DMS79 (cell line): Measurements from ENCODE around the gene POU2F2.
"Not testable (repeated sequence)": the region's sequence is repeated elsewhere in the genome, so short reads cannot be mapped to it uniquely, and the experiment has no call there.

Experiments
- DNase-seq: peaks from one replicate; lab custom pipeline; 2025; lab: John Stamatoyannopoulos, UW

POU2F2 gene

DNA sequence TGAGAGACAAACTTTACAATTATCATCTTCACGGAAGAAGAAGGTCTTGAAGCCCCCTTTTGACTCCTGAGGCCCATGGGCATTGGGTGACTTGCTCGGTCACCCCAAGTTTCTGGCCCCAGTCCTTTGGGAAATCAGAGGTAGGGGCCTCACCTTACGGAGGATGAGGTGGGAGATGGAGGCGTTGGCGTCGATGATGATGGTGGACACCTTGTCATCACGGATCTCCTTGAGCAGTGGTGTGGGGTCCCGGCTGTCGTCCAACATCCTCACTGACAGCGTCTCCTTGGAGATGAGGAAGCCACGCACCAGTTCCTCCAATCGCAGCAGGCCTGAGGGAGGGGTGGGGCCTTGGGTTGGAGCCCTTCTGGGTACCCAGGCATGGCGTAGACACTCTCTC lies 73.0 kb downstream of the POU2F2 start:
- DNase-seq, result no peak

DNA sequence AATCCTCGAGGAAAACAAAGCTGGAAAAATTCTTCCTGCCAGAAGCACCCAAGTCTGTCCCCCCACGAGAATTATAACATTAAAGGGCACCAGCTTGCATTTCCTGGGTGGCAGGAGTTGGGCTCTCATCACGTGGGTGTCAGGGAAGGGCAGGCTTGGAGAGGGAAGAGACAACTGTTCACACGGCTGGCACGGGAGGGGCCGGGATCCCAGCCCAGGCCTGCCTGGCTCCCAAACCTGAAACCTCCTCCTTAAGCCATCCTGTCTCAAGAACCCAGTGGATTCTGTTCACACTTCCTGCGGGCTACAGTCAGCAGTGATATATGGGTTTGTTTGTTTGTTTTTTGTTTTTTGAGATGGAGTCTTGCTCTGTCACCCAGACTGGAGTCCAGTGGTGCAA lies 74.4 kb downstream of the POU2F2 start:
- no peak for DNase-seq

DNA sequence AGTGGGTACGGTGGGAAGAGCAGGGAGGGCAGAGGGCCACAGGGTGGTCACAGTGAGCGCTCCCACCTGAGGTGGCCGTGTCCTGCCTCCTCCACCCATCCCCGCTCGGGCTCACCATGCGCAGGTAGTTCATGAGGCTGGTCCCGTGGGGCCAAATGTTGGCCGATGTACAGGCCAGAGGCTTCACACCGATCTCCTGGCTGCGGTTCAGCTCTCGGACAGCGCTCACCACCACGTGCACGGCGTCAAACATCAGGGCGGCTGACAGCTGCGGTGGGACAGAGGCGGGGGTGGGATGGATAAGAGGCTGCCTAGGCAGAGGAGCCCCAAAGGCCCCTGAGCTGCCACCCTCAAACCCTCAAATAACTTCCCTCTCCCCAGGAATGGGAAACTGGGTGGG lies 78.0 kb downstream of the POU2F2 start:
- DNase-seq, result no peak

DNA sequence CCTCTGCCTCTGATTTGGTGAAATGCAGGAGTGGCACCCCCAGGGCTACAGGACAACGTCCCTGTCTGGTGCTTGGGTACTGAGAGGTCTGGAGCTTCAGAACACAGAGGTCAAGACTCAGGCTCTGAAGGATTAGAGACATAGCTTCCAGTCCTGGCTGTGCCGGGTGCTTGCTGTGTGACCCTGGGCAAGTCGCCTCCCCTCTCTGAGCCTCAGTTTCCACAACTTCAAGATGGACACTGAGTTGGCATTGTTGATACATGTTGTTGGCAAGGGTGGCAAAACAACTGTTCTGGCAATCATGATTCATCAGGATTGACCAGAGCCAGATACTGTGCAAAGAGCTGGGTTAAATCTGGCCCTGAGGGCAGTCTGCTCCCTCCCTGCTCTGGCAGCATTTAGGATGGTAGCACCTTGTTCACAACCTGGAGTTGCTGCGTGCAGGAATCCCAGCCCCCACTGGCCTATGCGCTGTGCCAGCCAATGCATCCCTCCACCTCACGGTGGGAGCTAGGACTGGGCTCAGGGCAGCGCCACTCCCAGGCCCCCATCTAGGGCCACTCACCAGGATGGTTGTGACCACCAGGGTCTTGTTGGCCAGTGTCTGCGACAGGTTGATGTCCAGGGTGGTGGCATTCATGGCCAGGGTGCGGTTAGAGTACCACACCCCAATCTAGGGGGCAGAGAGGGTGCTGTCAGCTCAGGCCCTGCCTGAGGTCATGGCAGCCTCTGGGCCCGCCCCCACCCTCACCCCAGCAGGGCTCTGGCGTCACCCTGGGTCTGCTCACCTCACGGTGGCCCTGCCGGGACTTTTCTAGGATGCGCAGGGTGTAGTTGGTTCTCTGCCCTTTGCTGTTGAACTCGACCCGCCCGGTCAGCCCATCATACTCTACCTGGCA lies 79.0 kb downstream of the POU2F2 start:
- no peak for DNase-seq

DNA sequence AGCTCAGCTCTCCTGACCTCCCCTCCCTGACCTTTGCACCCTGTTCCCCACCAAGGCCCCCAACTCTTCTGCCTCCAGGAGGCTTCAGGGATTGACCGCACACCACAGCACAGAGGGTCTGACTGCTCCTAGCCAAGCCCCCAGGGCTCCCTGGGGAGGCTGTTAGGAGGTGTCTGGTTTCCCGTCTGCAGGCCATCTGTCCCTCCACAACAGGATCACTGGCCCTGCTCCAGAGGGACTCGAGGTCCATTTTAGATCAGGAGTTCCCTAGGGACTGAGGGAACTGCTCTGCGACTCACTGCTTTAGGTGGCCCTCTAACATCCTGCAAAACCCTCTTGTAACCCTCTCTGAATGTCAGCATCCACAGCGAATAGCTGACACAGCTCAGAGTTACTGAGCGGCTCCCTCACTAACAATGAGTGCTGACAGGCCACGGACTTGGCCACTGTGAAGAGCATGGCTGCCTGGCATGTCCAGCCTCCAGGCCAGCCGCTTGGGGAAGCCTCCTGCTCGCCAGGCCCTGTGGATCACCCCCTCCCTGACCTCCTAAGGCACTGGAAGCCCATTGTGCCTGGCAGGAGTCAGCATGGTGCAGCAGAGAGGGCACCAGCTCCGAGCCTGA lies 79.9 kb downstream of the POU2F2 start:
- DNase-seq, result peak; percentile 47

DNA sequence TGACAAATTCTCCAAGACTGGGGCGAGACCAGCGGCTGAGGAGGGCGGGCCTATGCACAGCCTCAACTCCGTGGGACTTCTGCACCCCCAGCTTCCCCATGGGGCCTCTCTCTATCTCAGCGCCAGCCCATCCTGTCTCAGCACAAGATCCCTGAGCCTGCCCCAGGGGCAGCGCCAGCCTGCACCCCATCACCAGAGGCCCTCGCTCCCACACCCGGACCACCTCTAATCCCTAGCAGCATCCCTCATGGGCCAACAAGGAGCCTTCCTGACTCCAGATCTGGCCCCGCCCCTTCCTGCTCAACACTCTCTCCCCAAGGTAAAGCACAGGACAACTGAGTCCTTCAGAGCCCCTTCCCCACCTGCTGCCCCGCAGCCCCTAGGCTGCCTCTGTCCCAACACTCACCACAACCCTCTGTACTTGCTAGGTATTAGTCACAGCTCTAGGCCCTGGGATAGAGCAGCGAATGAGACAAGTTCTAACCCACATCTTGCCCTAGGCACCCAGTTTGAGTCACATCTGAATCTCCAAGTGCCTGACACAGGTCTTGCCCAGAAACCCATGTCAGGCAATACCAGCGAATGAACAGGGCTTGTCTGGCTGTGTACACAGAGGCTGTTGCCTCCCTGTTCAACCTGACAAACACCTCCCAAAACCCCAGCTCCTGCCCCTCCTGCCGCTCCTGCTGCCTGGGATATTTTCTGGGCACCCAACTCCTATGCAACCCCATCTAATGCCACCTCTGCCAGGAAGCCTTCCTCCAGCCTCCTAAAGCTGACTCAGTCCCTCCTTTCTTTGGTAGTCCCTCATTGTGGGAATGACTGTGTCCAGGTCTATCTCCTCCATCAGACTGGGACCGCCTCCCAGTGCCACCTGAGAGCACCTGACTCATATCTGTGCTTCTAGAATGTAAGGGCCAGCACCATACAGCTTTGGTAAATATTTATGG lies 80.8 kb downstream of the POU2F2 start:
- no peak for DNase-seq

DNA sequence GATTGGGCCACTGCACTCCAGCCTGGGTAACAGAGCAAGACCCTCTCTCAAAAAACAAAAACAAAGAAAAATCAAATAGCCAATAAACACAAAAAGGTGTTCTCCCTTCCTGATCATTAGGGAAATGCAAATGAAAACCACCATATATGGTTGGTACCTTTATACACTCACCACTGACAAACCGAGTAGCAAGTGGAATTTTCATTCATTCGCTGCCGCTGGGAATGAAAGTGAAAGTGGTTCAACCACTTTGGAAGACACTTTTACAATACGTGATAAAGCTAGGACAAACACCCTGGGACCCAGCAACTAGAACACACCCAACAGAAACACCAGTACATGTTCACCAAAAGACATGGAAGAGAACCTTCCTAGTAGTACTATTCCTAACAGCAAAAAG lies 83.3 kb downstream of the POU2F2 start:
- DNase-seq, result peak; percentile 21

DNA sequence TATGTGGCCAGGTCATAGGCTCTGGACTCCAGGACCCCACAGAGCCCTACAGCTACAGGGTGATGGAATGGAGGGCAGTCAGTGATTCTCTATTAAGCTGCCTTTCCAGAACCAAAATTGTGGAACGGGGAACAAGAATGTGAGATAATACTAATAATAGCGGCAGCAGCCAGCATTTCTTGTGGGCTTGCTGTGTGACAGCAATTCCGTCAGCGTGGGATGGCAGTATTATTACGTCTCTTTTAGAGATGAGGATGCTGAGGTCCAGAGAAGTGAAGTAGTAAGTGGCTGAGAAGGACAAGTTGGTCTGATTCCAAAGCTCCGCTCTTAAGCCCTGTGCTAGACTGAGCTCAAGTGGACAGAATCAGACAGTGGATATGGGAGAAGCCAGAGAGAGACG lies 86.7 kb downstream of the POU2F2 start:
- DNase-seq, result no peak

DNA sequence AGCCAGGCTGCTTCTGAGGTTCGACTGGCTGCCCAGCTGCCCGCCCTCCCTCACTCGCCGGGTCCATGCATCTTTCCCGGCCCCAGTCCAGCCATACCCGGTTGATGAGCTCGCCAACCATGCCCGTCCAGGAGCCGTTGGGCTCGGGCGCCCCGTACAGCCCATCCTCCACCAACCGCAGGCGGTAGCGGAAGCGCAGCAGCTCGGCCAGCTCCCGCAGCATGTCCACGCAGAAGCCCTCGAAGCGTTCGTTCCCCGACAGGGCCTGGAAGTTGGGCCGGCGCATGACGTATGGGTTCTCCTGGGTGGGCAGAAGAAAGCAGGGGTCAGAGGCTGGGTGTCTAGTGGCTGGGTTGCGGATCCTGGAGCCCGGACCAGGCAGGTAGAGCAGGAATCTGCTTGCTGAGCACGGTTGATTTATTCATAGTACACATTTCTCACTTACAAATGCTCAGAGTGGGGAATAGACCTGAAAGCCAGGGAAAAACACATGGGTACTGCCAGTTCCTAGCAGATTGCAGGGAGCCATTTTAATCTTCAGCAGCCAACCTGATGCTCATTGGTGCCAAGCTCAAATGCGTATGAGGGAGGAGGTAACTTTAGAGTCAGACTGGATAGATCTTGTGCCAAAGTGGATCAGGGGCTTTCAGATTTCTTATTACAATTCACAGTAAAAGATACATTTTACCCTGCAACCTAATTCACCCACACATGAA lies 89.6 kb downstream of the POU2F2 start:
- no peak for DNase-seq

DNA sequence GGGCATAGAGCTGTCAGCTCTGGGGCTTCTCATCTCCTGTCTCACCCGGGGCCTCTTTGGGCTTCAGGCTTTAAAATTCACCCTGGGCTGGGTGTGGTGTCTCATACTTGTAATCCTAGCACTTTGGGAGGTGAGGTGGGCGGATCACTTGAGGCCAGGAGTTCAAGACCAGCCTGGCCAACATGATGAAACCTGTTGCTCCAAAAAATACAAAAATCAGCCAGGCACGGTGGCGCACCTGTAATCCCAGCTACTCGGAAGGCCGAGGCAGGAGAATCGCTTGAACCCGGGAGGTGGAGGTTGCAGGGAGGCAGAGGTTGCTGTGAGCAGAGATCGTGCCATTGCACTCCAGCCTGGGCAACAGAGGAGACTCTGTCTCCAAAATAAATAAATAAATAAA lies 91.8 kb downstream of the POU2F2 start:
- not testable (repeated sequence) for DNase-seq

DNA sequence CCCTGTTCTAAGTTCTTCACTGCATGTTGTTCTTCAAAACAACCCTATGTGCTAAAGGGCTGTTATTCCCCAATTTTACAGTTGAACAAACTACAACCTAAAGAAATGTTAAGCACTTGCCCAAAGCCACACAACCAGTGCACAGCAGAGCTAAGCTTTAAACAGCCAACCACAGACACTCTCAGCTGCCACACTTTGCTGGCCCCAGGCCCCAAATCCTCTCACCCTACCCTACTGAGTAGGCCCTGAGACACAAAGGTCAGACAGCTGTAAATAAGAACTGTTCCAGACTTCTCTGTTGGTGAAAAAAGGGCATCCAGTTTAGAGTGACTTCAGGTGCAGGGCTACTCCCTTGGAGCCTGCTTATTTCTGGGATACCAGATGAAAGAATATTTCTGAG lies 92.2 kb downstream of the POU2F2 start:
- no peak for DNase-seq

DNA sequence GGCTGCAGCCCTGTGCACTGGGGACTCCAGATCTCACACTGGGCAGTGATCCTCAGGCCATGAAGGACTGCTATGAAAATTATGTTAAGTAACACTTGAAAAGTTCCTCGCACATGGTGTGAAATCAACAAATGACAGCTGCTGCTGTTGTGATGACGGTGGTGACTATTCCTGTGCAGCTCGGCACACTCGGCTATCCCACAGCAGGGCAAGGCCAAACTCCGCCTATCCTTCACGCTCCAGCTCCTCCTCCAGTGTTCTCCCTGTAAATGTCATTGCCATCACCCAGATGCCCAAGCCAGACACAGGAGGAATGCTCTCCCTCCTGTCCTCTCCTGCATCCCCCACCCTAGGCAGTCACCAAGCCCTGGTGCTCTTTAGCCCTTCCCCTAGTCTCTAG lies 93.6 kb downstream of the POU2F2 start:
- DNase-seq, result peak; percentile 79

DNA sequence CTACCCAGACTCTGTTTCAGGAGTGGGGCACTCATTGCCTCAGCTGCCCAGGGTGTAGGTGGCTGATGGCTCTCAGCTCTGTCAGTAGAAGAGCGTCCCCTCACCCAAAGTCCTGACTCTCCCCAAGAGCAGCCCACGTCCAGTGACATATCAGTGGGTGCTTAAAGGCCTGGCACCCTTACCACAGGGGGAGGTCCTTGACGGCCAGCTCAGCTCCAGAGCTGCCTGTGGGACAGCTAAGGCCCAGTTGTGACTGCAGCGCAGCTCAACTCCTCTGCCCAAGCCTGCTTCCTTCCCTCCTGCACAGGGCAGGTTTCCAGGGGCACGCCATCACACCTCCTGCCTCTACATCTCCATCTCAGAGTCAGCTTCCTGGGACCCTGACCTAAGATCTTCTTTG lies 94.6 kb downstream of the POU2F2 start:
- no peak for DNase-seq
